OCI-M1 (cell line): ENCODE results near the gene TSBP1.
A peak's percentile ranks its signal among the peaks of the same experiment; 100 is the strongest.
"Not testable (repeated sequence)": the region's sequence is repeated elsewhere in the genome, so short reads cannot be mapped to it uniquely, and the experiment has no call there.

Experiments
- DNase-seq: peaks from one replicate; lab custom pipeline; 2025; lab: John Stamatoyannopoulos, UW

The TSBP1 gene

GRCh38 chr6:32375739-32376529 is 4.2 kb upstream of the TSBP1 start:
- DNase-seq = no peak

GRCh38 chr6:32371229-32371628 is 474 bp downstream of the TSBP1 start:
- DNase-seq = no peak

GRCh38 chr6:32370505-32370904 is 1.2 kb downstream of the TSBP1 start:
- DNase-seq = no peak

- DNase-seq = no peak
Measured at GRCh38 chr6:32369660-32370059, 2.0 kb downstream of the TSBP1 start.

GRCh38 chr6:32367644-32368043 is 4.1 kb downstream of the TSBP1 start:
- no peak for DNase-seq

- DNase-seq = not testable (repeated sequence)
Measured at GRCh38 chr6:32359225-32359624, 12.5 kb downstream of the TSBP1 start.

GRCh38 chr6:32358548-32358947 is 13.2 kb downstream of the TSBP1 start:
- DNase-seq = not testable (repeated sequence)

GRCh38 chr6:32355018-32355417 is 16.7 kb downstream of the TSBP1 start:
- DNase-seq = no peak

- no peak for DNase-seq
Measured at GRCh38 chr6:32353348-32353747, 18.4 kb downstream of the TSBP1 start.

- DNase-seq = no peak
Measured at GRCh38 chr6:32340242-32340641, 31.5 kb downstream of the TSBP1 start.

- DNase-seq = no peak
Measured at GRCh38 chr6:32337186-32337805, 34.4 kb downstream of the TSBP1 start.

- DNase-seq = no peak
Measured at GRCh38 chr6:32332433-32332832, 39.3 kb downstream of the TSBP1 start.

- DNase-seq = no peak
Measured at GRCh38 chr6:32329141-32329540, 42.6 kb downstream of the TSBP1 start.

- DNase-seq = no peak
Measured at GRCh38 chr6:32327103-32327502, 44.6 kb downstream of the TSBP1 start.

GRCh38 chr6:32318501-32318900 is 53.2 kb downstream of the TSBP1 start:
- no peak for DNase-seq

GRCh38 chr6:32317541-32317940 is 54.2 kb downstream of the TSBP1 start:
- peak; percentile 67 for DNase-seq

- no peak for DNase-seq
Measured at GRCh38 chr6:32313964-32314363, 57.7 kb downstream of the TSBP1 start.

- DNase-seq = no peak
Measured at GRCh38 chr6:32298632-32299336, 72.9 kb downstream of the TSBP1 start.

GRCh38 chr6:32294980-32295379 is 76.7 kb downstream of the TSBP1 start:
- DNase-seq = not testable (repeated sequence)

GRCh38 chr6:32294566-32294965 is 77.1 kb downstream of the TSBP1 start:
- no peak for DNase-seq

- no peak for DNase-seq
Measured at GRCh38 chr6:32293695-32294094, 78.0 kb downstream of the TSBP1 start.

- peak; percentile 42 for DNase-seq
Measured at GRCh38 chr6:32291543-32291942, 80.2 kb downstream of the TSBP1 start.

GRCh38 chr6:32290886-32291450 is 80.7 kb downstream of the TSBP1 start:
- DNase-seq = no peak
